ENCODE results near the gene DNM2.

DNA sequence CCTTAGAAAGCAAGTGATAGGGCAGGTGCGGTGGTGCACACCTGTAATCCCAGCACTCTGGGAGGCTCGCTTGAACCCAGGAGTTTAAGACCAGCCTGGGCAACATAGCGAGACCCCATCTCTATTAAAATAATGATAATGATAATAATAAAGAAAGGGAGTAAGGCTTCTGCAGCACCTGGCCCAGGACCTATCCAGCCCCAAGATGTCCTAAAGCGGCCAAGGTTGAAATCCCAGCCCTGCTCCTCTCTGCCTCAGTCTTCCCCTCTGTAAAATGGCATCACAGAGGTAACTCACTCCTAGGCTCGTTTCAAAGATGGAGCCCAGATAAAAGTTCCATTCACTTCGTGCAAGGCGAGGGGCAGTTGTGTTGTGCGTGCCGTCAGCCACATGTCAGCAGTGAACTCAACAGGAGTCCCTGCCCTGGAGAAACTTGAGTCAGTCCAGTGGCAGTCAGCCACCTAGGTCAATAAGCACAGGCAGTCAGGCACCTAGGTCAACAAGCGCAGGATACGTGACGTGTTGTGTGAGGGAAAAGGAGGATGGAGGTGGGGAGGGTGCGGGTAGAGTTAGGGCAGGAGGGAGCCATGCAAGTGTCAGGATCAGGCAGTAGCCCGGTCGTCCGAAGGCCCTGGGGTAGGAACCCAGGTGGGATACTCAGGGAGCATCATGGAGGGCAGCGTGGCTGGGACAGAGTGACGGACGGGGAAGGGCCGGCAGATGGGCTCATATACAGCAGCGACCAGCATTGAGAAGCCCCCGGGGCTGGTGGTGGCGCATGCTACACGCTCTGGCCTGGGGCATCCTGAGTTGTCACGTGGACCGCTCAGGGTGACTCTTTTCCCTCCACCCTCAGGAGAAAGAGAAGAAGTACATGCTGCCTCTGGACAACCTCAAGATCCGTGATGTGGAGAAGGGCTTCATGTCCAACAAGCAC lies 101.5 kb downstream of the DNM2 start:
- no peak for TF ChIP-seq POLR2A (IDR thresholded peaks at IDR 0.05; ENCODE audit: low read depth, low read length)
- TF ChIP-seq POLR2AphosphoS5 (IDR thresholded peaks at IDR 0.05; ENCODE audit: low read depth, low read length), result no peak
- TF ChIP-seq TAF1 (IDR thresholded peaks at IDR 0.05; ENCODE audit: borderline replicate concordance, low read depth, low read length), result no peak

All from GM12892 (cell line).